H1 (cell line): Measurements from ENCODE around the gene NEK10. TPM values are rescaled to one million over a fixed set of nuclear protein-coding genes. Genes with fewer than 3 reads are reported as not detected.

ENCODE experiments used
- CTCF ChIA-PET: fragments of 300-600 bp; sonication (Branson Sonifier 250); formaldehyde crosslinking; loops from one replicate; lab custom pipeline; 2021; ENCODE audit not compliant: partially characterized antibody; lab: Charles Lee
- POLR2A ChIA-PET: fragments of 300-600 bp; sonication (Branson Sonifier 250); formaldehyde crosslinking; loops from one replicate; lab custom pipeline; 2021; ENCODE audit warnings: inconsistent platforms; ENCODE audit not compliant: partially characterized antibody; lab: Charles Lee
- DNase-seq, 2 experiments: peaks; one replicate each; pipeline versions ENCODE4 v3.0.0 to v3.0.0-alpha.2; 2010 to 2022; ENCODE audit warnings: low spot score in 2 of 2, low read depth in 1 of 2, mixed read lengths in 1 of 2
- FAIRE-seq: peaks from 2 replicates; lab custom pipeline; 2011; peaks lifted over from hg19 to GRCh38; lab: Jason Lieb, UNC
- H2AFZ ChIP-seq: 2 replicates; pipeline ENCODE4 v1.8.1; 2012; ENCODE audit warnings: low read length, inconsistent platforms
- H2AK5ac ChIP-seq: 2 replicates; pipeline ENCODE4 v1.6.1; 2013; ENCODE audit warnings: low read depth, low read length
- H2BK120ac ChIP-seq: replicated peaks from 2 replicates; pipeline ENCODE3; 2013; ENCODE audit warnings: low read depth, low read length, inconsistent platforms
- H2BK12ac ChIP-seq: 2 replicates; pipeline ENCODE4 v1.6.1; 2013; ENCODE audit warnings: low read depth, low read length
- H2BK15ac ChIP-seq: 2 replicates; pipeline ENCODE4 v1.6.1; 2013; ENCODE audit warnings: low read length
- H2BK20ac ChIP-seq: 2 replicates; pipeline ENCODE4 v1.6.1; 2013; ENCODE audit warnings: low read length
- H2BK5ac ChIP-seq: 2 replicates; pipeline ENCODE4 v1.6.1; 2013; ENCODE audit warnings: low read depth, low read length
- H3K14ac ChIP-seq: 2 replicates; pipeline ENCODE4 v1.6.1; 2013; ENCODE audit warnings: inconsistent platforms; ENCODE audit not compliant: insufficient read length
- H3K18ac ChIP-seq: 2 replicates; pipeline ENCODE4 v1.6.1; 2013; ENCODE audit warnings: low read length; ENCODE audit errors: extremely low read depth
- H3K23ac ChIP-seq: 2 replicates; pipeline ENCODE4 v1.6.1; 2013; ENCODE audit warnings: inconsistent platforms; ENCODE audit not compliant: insufficient read length
- H3K23me2 ChIP-seq: 2 replicates; pipeline ENCODE4 v1.6.1; 2013; ENCODE audit warnings: low read depth, low read length
- H3K27ac ChIP-seq: 2 replicates; pipeline ENCODE4 v1.6.1; 2011; ENCODE audit warnings: low read depth, low read length, inconsistent platforms
- H3K27me3 ChIP-seq, 4 experiments: replicated peaks in 1 of 4; 1 replicate in 1 of 4; 2 replicates in 3 of 4; pipeline versions ENCODE4 v1.6.1 to v1.8.1; 2011 to 2013; ENCODE audit warnings: low read length in 3 of 4, mild to moderate bottlenecking in 3 of 4, inconsistent platforms in 2 of 4, mixed read lengths in 2 of 4, moderate library complexity in 1 of 4; ENCODE audit not compliant: control insufficient read depth in 3 of 4, insufficient read depth in 3 of 4; ENCODE audit errors: extremely low read depth in 1 of 4
- H3K36me3 ChIP-seq, 4 experiments: 2 replicates each; pipeline versions ENCODE4 v1.6.1 to v1.8.1; 2011 to 2013; ENCODE audit warnings: mild to moderate bottlenecking in 4 of 4, low read length in 3 of 4, moderate library complexity in 2 of 4, control low read depth in 1 of 4, inconsistent platforms in 1 of 4; ENCODE audit not compliant: insufficient read depth in 4 of 4, control insufficient read depth in 2 of 4
- H3K4ac ChIP-seq: replicated peaks from 2 replicates; pipeline ENCODE3; 2013; ENCODE audit warnings: low read length, low read depth, mixed read lengths, inconsistent platforms; ENCODE audit not compliant: insufficient read length
- H3K4me1 ChIP-seq, 4 experiments: replicated peaks in 1 of 4; 1 replicate in 1 of 4; 2 replicates in 3 of 4; pipeline versions ENCODE4 v1.6.1 to v1.8.1; 2011 to 2013; ENCODE audit warnings: low read length in 3 of 4, inconsistent platforms in 2 of 4, mixed read lengths in 1 of 4; ENCODE audit not compliant: insufficient read depth in 4 of 4, control insufficient read depth in 3 of 4
- H3K4me2 ChIP-seq, 2 experiments: 2 replicates each; pipeline versions ENCODE4 v1.6.1 to v1.8.1; 2011 to 2013; ENCODE audit warnings: low read depth in 2 of 2, low read length in 2 of 2, control low read depth in 1 of 2, inconsistent platforms in 1 of 2, mild to moderate bottlenecking in 1 of 2; ENCODE audit not compliant: insufficient read depth in 1 of 2
- H3K4me3 ChIP-seq, 4 experiments: fragments of 200-600, 300-600 bp in 1 of 4; sonication (generic), shearing (Covaris generic), sonication (Bioruptor Twin) in 1 of 4; 2 replicates each; pipeline versions ENCODE4 v1.5.1 to v1.8.1; 2011 to 2016; ENCODE audit warnings: low read length in 4 of 4, low read depth in 3 of 4, control low read depth in 2 of 4, inconsistent platforms in 2 of 4, mild to moderate bottlenecking in 2 of 4, mixed read lengths in 1 of 4, moderate library complexity in 1 of 4; ENCODE audit not compliant: insufficient read depth in 2 of 4; ENCODE audit errors: extremely low read depth in 1 of 4
- H3K56ac ChIP-seq: replicated peaks from 2 replicates; pipeline ENCODE3; 2013; ENCODE audit warnings: low read depth, mild to moderate bottlenecking, mixed read lengths, low read length, inconsistent platforms; ENCODE audit not compliant: insufficient read length
- H3K79me1 ChIP-seq: 2 replicates; pipeline ENCODE4 v1.6.1; 2013; ENCODE audit warnings: low read depth, low read length, control low read depth
- H3K79me2 ChIP-seq, 2 experiments: 2 replicates each; pipeline versions ENCODE4 v1.6.1 to v1.8.1; 2012 to 2013; ENCODE audit warnings: low read length in 2 of 2, mild to moderate bottlenecking in 2 of 2, inconsistent platforms in 1 of 2; ENCODE audit not compliant: insufficient read depth in 2 of 2, control insufficient read depth in 1 of 2
- H3K9ac ChIP-seq, 4 experiments: replicated peaks in 1 of 4; 1 replicate in 1 of 4; 2 replicates in 3 of 4; pipeline versions ENCODE4 v1.6.1 to v1.8.1; 2011 to 2013; ENCODE audit warnings: low read depth in 3 of 4, low read length in 3 of 4, control low read depth in 2 of 4, mild to moderate bottlenecking in 2 of 4, moderate library complexity in 2 of 4, inconsistent platforms in 1 of 4; ENCODE audit errors: extremely low read depth in 1 of 4
- H3K9me3 ChIP-seq, 2 experiments: 2 replicates each; pipeline versions ENCODE4 v1.6.1 to v1.8.1; 2012 to 2013; ENCODE audit warnings: mild to moderate bottlenecking in 2 of 2, moderate library complexity in 2 of 2, control low read depth in 1 of 2, inconsistent platforms in 1 of 2, low read depth in 1 of 2, low read length in 1 of 2, mixed read lengths in 1 of 2; ENCODE audit not compliant: insufficient read depth in 2 of 2
- H4K20me1 ChIP-seq, 2 experiments: replicated peaks in 1 of 2; 2 replicates each; pipeline versions ENCODE3 to v1.8.1; 2011 to 2013; ENCODE audit warnings: inconsistent platforms in 2 of 2, low read length in 2 of 2, mild to moderate bottlenecking in 1 of 2; ENCODE audit not compliant: insufficient read depth in 2 of 2, control insufficient read depth in 1 of 2
- H4K5ac ChIP-seq: 2 replicates; pipeline ENCODE4 v1.6.1; 2013; ENCODE audit warnings: low read length, low read depth, mixed read lengths, inconsistent platforms; ENCODE audit not compliant: insufficient read length
- H4K8ac ChIP-seq: 2 replicates; pipeline ENCODE4 v1.8.0; 2013; ENCODE audit warnings: mild to moderate bottlenecking, moderate library complexity, low read length, inconsistent platforms; ENCODE audit not compliant: insufficient read depth; ENCODE audit errors: extremely low read depth
- H4K91ac ChIP-seq: replicated peaks from 2 replicates; pipeline ENCODE3; 2013; ENCODE audit warnings: low read length, mixed read lengths, inconsistent platforms; ENCODE audit not compliant: insufficient read length
- BACH1 ChIP-seq: IDR thresholded peaks from 2 replicates; pipeline ENCODE4 v1.6.1; 2012; ENCODE audit warnings: low read length, improper control_type of control experiment
- EP300 ChIP-seq, 2 experiments: IDR thresholded peaks; 1 replicate in 1 of 2; 2 replicates in 1 of 2; pipeline ENCODE4 v1.6.1; 2011 to 2012; ENCODE audit warnings: low read depth in 2 of 2, low read length in 2 of 2, mild to moderate bottlenecking in 2 of 2, borderline replicate concordance in 1 of 2, inconsistent platforms in 1 of 2, moderate library complexity in 1 of 2
- GABPA ChIP-seq: IDR thresholded peaks from 2 replicates; pipeline ENCODE4 v1.6.1; 2011; ENCODE audit warnings: mild to moderate bottlenecking, low read length, moderate library complexity, borderline replicate concordance; ENCODE audit not compliant: insufficient read depth
- GTF2F1 ChIP-seq: IDR thresholded peaks from 2 replicates; pipeline ENCODE4 v1.6.1; 2012; ENCODE audit warnings: low read depth, low read length, improper control_type of control experiment, borderline replicate concordance
- JUN ChIP-seq: IDR thresholded peaks from 2 replicates; pipeline ENCODE4 v1.6.1; 2011; ENCODE audit warnings: low read depth, mild to moderate bottlenecking, improper control_type of control experiment, low read length
- JUND ChIP-seq: IDR thresholded peaks from 2 replicates; pipeline ENCODE4 v1.6.1; 2011; ENCODE audit warnings: mild to moderate bottlenecking, improper control_type of control experiment, low read length
- POLR2A ChIP-seq, 2 experiments: IDR thresholded peaks; 1 replicate in 1 of 2; 2 replicates in 1 of 2; pipeline ENCODE4 v1.6.1; 2011; ENCODE audit warnings: low read depth in 2 of 2, low read length in 2 of 2, mild to moderate bottlenecking in 2 of 2; ENCODE audit errors: control extremely low read depth in 1 of 2
- POU5F1 ChIP-seq: IDR thresholded peaks from 2 replicates; pipeline ENCODE4 v1.6.1; 2011; ENCODE audit warnings: low read depth, mild to moderate bottlenecking, low read length, moderate library complexity
- SIN3A ChIP-seq, 2 experiments: IDR thresholded peaks in 1 of 2; conservative IDR thresholded peaks in 1 of 2; 2 replicates each; pipeline ENCODE4 v1.6.1; 2011 to 2012; ENCODE audit warnings: low read length in 2 of 2, improper control_type of control experiment in 1 of 2, low read depth in 1 of 2, mild to moderate bottlenecking in 1 of 2
- SIRT6 ChIP-seq: IDR thresholded peaks from one replicate; pipeline ENCODE4 v1.7.1; 2012; ENCODE audit warnings: low read length, inconsistent platforms
- SP2 ChIP-seq: IDR thresholded peaks from 2 replicates; pipeline ENCODE4 v1.6.1; 2012; ENCODE audit warnings: mild to moderate bottlenecking, low read length, inconsistent platforms
- SUZ12 ChIP-seq: fragments of 200-600 bp; sonication (generic); IDR thresholded peaks from 2 replicates; pipeline ENCODE4 v1.6.1; 2012; ENCODE audit warnings: mild to moderate bottlenecking, inconsistent platforms, low read length, moderate library complexity, mixed read lengths
- TBP ChIP-seq: IDR thresholded peaks from 2 replicates; pipeline ENCODE4 v1.6.1; 2011; ENCODE audit warnings: low read depth, low read length, improper control_type of control experiment
- YY1 ChIP-seq: IDR thresholded peaks from 2 replicates; pipeline ENCODE4 v1.6.1; 2011; ENCODE audit warnings: low read depth, mild to moderate bottlenecking, low read length
- WGBS, 2 experiments: shearing (Covaris generic) in 1 of 2; methylation state at CpG; one replicate each; pipeline versions ENCODE4 v1.1.6 to v1.1.7; 2013 to 2015; ENCODE audit warnings: low lambda C conversion rate in 2 of 2, mixed read lengths in 2 of 2, inconsistent platforms in 1 of 2, low coverage in 1 of 2, missing lambda C conversion rate in 1 of 2; ENCODE audit not compliant: insufficient replicate concordance in 2 of 2, insufficient coverage in 1 of 2, insufficient read length in 1 of 2; ENCODE audit errors: extremely low coverage in 1 of 2, missing lambda C conversion rate in 1 of 2; 5-methylcytosine and 5-hydroxymethylcytosine counted together
- polyA plus RNA-seq, 7 experiments: library from polyadenylated mRNA; depleted of rRNA in 3 of 7; stranded (reverse) in 5 of 7; unstranded in 2 of 7; fragments of >200 nt in 5 of 7; fragments of 200-250 nt in 2 of 7; gene quantifications; 1 replicate in 5 of 7; 2 replicates in 1 of 7; 4 replicates in 1 of 7; pipeline versions ENCODE4 v1.2.1 to v1.2.3, GENCODE V29; 2011 to 2013; ENCODE audit warnings: missing spikeins in 2 of 7, mixed read lengths in 2 of 7
- total RNA-seq: library from RNA; stranded (reverse); fragmentation: NEBNext Ultra II Directional; extraction: Animal tissue kit (Norgen Biotek cat#: 25700); gene quantifications from 2 replicates; pipeline ENCODE4 v1.2.1, GENCODE V29; 2021

Gene NEK10
- total and polyA plus RNA-seq, 2 of the 8 experiments (the other 6 are each of a cell fraction or from before 2014, with no cell fraction given): 0.18 to 0.50 TPM

DNA sequence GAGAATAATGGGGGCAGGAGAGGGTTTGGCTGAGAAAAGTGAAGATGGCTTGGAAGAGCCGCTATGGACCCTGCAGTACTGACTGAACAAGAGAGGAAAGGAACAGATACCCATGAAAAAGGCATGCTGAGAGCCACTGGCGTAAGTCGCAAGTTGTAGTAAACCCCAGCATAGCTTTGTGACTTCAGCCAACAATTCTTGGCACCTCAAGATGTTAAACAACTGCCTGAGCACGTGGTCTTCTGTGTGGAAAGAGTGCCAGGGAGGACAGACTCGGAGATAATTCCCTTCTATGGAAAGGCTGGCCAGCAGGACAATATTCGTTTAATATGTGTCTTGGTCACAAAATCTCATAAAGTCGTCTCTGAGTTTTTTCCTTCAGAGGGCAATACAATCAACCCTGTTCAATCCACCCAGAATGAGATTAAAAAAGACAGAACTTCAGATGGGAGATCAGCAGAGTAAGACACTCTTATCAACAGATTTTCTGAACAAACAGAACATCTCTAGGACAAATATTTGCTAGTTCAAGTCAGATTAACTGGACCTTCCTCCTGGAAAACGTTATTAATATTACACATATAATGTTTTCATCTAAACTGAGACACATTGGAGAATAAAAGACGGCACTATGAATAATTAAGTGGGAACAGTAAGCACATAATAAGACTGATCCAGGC is 49.2 kb downstream of the NEK10 start:
- FAIRE-seq (no peak), DNase-seq (no peak)
- CTCF ChIA-PET: interaction anchor here (1.0 to 1.5 kb wide), 3 partner anchors 8 to 35 kb away, joined by 3 to 7 read pairs (median 5); no protein-coding TSS in a partner anchor
- TF ChIP-seq JUND: no peak
- no peak for TF ChIP-seq EP300 (IDR thresholded peaks at IDR 0.05; ENCODE audit: borderline replicate concordance in 1 of 2, low read depth in 2 of 2, low read length in 2 of 2)
- TF ChIP-seq GTF2F1: no peak
- no peak for TF ChIP-seq SP2
- TF ChIP-seq SUZ12: no peak
- no peak for TF ChIP-seq TBP
- no peak for TF ChIP-seq BACH1
- no peak for TF ChIP-seq POU5F1
- no peak for TF ChIP-seq SIN3A (conservative IDR thresholded peaks at IDR 0.05 in 1 of 2, IDR thresholded peaks at IDR 0.05 in 1 of 2; ENCODE audit: low read depth in 1 of 2, low read length in 2 of 2)
- no peak for TF ChIP-seq JUN
- no peak for TF ChIP-seq YY1
- TF ChIP-seq GABPA: no peak
- no peak for TF ChIP-seq SIRT6
- TF ChIP-seq POLR2A (IDR thresholded peaks at IDR 0.05; ENCODE audit: control extremely low read depth in 1 of 2, low read depth in 2 of 2, low read length in 2 of 2): no peak

More for the DNA sequence above, 49.2 kb downstream of the NEK10 start:
- no peak overlapping the region for H4K91ac ChIP-seq
- 81% methylated on average over 9 of the region's 9 CpGs; no CpG with 5 or more reads in 1 of the 2 experiments for WGBS, 2 experiments
- no peak overlapping the region for H3K4me3 ChIP-seq
- no peak overlapping the region for H2AK5ac ChIP-seq
- no peaks in the 10 kb centered on the region for H4K20me1 ChIP-seq
- peaks cover 0 to under 1% (median 0%) of the 10 kb centered on the region in 4 experiments; a peak in 1 of 7 replicates for H3K27me3 ChIP-seq
- H3K36me3 ChIP-seq: no peaks in the 10 kb centered on the region
- no peak overlapping the region for H3K27ac ChIP-seq
- no peak overlapping the region for H3K9ac ChIP-seq
- H3K56ac ChIP-seq: no peak overlapping the region
- H3K14ac ChIP-seq: no peak overlapping the region
- H3K18ac ChIP-seq: no peak overlapping the region
- no peak overlapping the region for H2BK20ac ChIP-seq
- no peak overlapping the region for H2BK12ac ChIP-seq
- H2BK5ac ChIP-seq: no peak overlapping the region
- no peak overlapping the region for H4K8ac ChIP-seq
- H3K23me2 ChIP-seq: no peaks in the 10 kb centered on the region; the same call in 1 of the 2 replicates
- H3K79me1 ChIP-seq: no peaks in the 10 kb centered on the region; the same call in 1 of the 2 replicates
- no peak overlapping the region for H3K23ac ChIP-seq
- no peaks in the 10 kb centered on the region for H3K79me2 ChIP-seq
- no peaks in the 10 kb centered on the region for H3K4me1 ChIP-seq
- H3K4ac ChIP-seq: no peak overlapping the region
- H3K4me2 ChIP-seq: no peak overlapping the region
- H2BK120ac ChIP-seq: no peak overlapping the region
- POLR2A ChIA-PET: no interaction called here
- no peak overlapping the region for H4K5ac ChIP-seq
- no peaks in the 10 kb centered on the region for H3K9me3 ChIP-seq
- no peak overlapping the region for H2AFZ ChIP-seq
- H2BK15ac ChIP-seq: no peak overlapping the region
